ENCODE results near the gene FSCN2. TPM values are rescaled to one million over a fixed set of nuclear protein-coding genes. Genes with fewer than 3 reads are reported as not detected.

Gene FSCN2
- total RNA-seq, 1 experiment from 2014 or later, result 4.3 TPM

- DNase-seq, result no peak
- H3K27ac ChIP-seq, result no peak overlapping the region
- no peaks in the 10 kb centered on the region for H3K36me3 ChIP-seq (ENCODE audit: low read depth)
- H3F3A ChIP-seq (ENCODE audit: insufficient read depth, low read depth), result no peaks in the 10 kb centered on the region
- H3K4me1 ChIP-seq (replicated peaks; ENCODE audit: insufficient read depth), result no peaks in the 10 kb centered on the region
- BruUV-seq (replicated peaks), result no TSS peak
- no peaks in the 10 kb centered on the region for H3K79me2 ChIP-seq (ENCODE audit: low read depth)
- H3K27me3 ChIP-seq (ENCODE audit: insufficient read depth, low read depth), result no peaks in the 10 kb centered on the region
- no peak for TF ChIP-seq CTCF (conservative IDR thresholded peaks at IDR 0.05)
- TF ChIP-seq EZH2 (IDR thresholded peaks at IDR 0.05; ENCODE audit: low read depth), result no peak
- H3K4me2 ChIP-seq, result no peak overlapping the region
- no peaks in the 10 kb centered on the region for H4K20me1 ChIP-seq (ENCODE audit: insufficient read depth)
- no peaks in the 10 kb centered on the region for H3K9me3 ChIP-seq (ENCODE audit: insufficient read depth, low read depth)
- intact Hi-C loops (cut with micrococcal nuclease; ENCODE audit: unreplicated experiment), result no loop called here
- H2AFZ ChIP-seq, result no peak overlapping the region
- H3K4me3 ChIP-seq, result no peak overlapping the region
- ChIA-PET POLR2A (ENCODE audit: unreplicated experiment) (no interaction called here), CTCF (no interaction called here)
- no peaks in the 10 kb centered on the region for H3K9me2 ChIP-seq (ENCODE audit: insufficient read depth)
Measured at GRCh38 chr17:81539571-81539900, 11.4 kb downstream of the FSCN2 start.

- POLR2A ChIA-PET (ENCODE audit: unreplicated experiment), result no interaction called here
- BruUV-seq (replicated peaks), result no TSS peak
- CTCF ChIA-PET, result no interaction called here
- Histone ChIP-seq H3K27me3 (ENCODE audit: insufficient read depth, low read depth) (no peaks in the 10 kb centered on the region), H3K27ac (no peak overlapping the region), H3F3A (ENCODE audit: insufficient read depth, low read depth) (no peaks in the 10 kb centered on the region), H3K79me2 (ENCODE audit: low read depth) (no peaks in the 10 kb centered on the region), H2AFZ (no peak overlapping the region), H3K4me2 (no peak overlapping the region), H3K9me3 (ENCODE audit: insufficient read depth, low read depth) (no peaks in the 10 kb centered on the region), H3K36me3 (ENCODE audit: low read depth) (no peaks in the 10 kb centered on the region), H3K9me2 (ENCODE audit: insufficient read depth) (no peaks in the 10 kb centered on the region), H3K4me1 (replicated peaks; ENCODE audit: insufficient read depth) (no peaks in the 10 kb centered on the region), H4K20me1 (ENCODE audit: insufficient read depth) (no peaks in the 10 kb centered on the region), H3K4me3 (no peak overlapping the region)
- no peak for TF ChIP-seq CTCF (conservative IDR thresholded peaks at IDR 0.05)
- no peak for TF ChIP-seq EZH2 (IDR thresholded peaks at IDR 0.05; ENCODE audit: low read depth)
- DNase-seq, result no peak
- intact Hi-C loops (cut with micrococcal nuclease; ENCODE audit: unreplicated experiment), result no loop called here
Measured at GRCh38 chr17:81539961-81540675, 11.9 kb downstream of the FSCN2 start.

GRCh38 chr17:81540676-81541027 lies 12.5 kb downstream of the FSCN2 start:
- Histone ChIP-seq H3K79me2 (ENCODE audit: low read depth) (no peaks in the 10 kb centered on the region), H4K20me1 (ENCODE audit: insufficient read depth) (no peaks in the 10 kb centered on the region), H3K27ac (no peak overlapping the region), H3F3A (ENCODE audit: insufficient read depth, low read depth) (no peaks in the 10 kb centered on the region), H2AFZ (no peak overlapping the region), H3K36me3 (ENCODE audit: low read depth) (no peaks in the 10 kb centered on the region), H3K4me3 (no peak overlapping the region), H3K27me3 (ENCODE audit: insufficient read depth, low read depth) (no peaks in the 10 kb centered on the region), H3K4me2 (no peak overlapping the region), H3K9me2 (ENCODE audit: insufficient read depth) (no peaks in the 10 kb centered on the region), H3K9me3 (ENCODE audit: insufficient read depth, low read depth) (no peaks in the 10 kb centered on the region), H3K4me1 (replicated peaks; ENCODE audit: insufficient read depth) (no peaks in the 10 kb centered on the region)
- DNase-seq, result no peak
- intact Hi-C loops (cut with micrococcal nuclease; ENCODE audit: unreplicated experiment), result no loop called here
- ChIA-PET POLR2A (ENCODE audit: unreplicated experiment) (no interaction called here), CTCF (no interaction called here)
- TF ChIP-seq EZH2 (IDR thresholded peaks at IDR 0.05; ENCODE audit: low read depth) (no peak), CTCF (conservative IDR thresholded peaks at IDR 0.05) (no peak)
- no TSS peak for BruUV-seq (replicated peaks)
